SK-N-MC (cell line): Measurements from ENCODE around the gene DHCR7.

Experiments
- EZH2 ChIP-seq: fragments of 200-600 bp; sonication (generic); IDR thresholded peaks from one replicate; pipeline ENCODE4 v1.6.1; 2017; ENCODE audit warnings: antibody characterized with exemption
- POLR2AphosphoS5 ChIP-seq: IDR thresholded peaks from 2 replicates; pipeline ENCODE4 v1.6.1; 2012; ENCODE audit warnings: mild to moderate bottlenecking, low read depth, low read length, borderline replicate concordance

GRCh38 chr11:71423181-71423790 lies 24.9 kb downstream of the DHCR7 start:
- TF ChIP-seq POLR2AphosphoS5 (no peak), EZH2 (no peak)
